Measurements from ENCODE around the gene RASEF. TPM values are rescaled to one million over a fixed set of nuclear protein-coding genes. Genes with fewer than 3 reads are reported as not detected.

RASEF gene
- total RNA-seq, 2 experiments from 2014 or later: not detected

DNA sequence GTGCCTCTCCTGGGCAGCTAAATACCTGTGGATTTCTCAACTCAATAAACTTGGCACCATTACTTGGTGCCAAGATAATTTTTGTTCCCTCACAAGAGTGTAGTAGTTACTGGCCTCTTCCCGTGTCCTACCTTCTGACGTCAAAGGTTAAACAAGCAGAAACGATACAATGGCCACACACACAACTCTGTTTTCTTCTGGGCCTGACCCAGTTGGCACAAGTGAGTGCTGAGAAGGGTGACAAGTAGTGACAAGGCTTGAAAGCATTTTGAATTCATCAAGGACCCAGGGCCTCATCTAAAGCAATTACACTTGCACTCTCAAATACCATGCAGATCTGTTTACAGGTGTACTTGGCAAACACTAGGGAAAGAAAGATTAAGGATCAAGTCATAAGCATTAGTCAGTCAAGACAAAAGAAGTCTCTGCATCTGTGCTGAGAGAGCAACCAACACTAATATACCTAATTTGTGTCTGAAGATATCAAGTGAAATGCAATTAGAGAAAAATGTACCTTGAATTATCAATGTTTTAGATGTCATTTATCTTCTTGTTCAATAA, 30.8 kb downstream of the RASEF start:
- H3K27ac ChIP-seq (ENCODE audit: low read depth in 1 of 2, low read length in 2 of 2): no peak overlapping the region
- peaks cover 0 to 3% of the 10 kb centered on the region in 2 experiments for H3K9me3 ChIP-seq (ENCODE audit: control insufficient read depth in 1 of 2, insufficient read depth in 1 of 2, low read length in 2 of 2)
- intact Hi-C loops (cut with DNase I, micrococcal nuclease): no loop called here
- Mint-ChIP-seq H3K27me3 (no peaks in the 10 kb centered on the region), H3K4me1 (ENCODE audit: low read depth) (no peaks in the 10 kb centered on the region), H3K9me3 (no peaks in the 10 kb centered on the region), H3K36me3 (ENCODE audit: low read depth) (no peaks in the 10 kb centered on the region), H3K4me3 (no peak overlapping the region), H3K27ac (no peak overlapping the region)
- no peak for ATAC-seq (ENCODE audit: poor library complexity)
- no peak overlapping the region for H3K4me3 ChIP-seq (ENCODE audit: low read length)
- no peaks in the 10 kb centered on the region for H3K36me3 ChIP-seq (ENCODE audit: insufficient read depth, low read length)
- DNase-seq: no peak
- ChIA-PET CTCF (no interaction called here), POLR2A (no interaction called here)
- H3K27me3 ChIP-seq (ENCODE audit: control insufficient read depth in 1 of 2, insufficient read depth in 2 of 2, low read length in 2 of 2): no peaks in the 10 kb centered on the region
- TF ChIP-seq, protein P1, sequence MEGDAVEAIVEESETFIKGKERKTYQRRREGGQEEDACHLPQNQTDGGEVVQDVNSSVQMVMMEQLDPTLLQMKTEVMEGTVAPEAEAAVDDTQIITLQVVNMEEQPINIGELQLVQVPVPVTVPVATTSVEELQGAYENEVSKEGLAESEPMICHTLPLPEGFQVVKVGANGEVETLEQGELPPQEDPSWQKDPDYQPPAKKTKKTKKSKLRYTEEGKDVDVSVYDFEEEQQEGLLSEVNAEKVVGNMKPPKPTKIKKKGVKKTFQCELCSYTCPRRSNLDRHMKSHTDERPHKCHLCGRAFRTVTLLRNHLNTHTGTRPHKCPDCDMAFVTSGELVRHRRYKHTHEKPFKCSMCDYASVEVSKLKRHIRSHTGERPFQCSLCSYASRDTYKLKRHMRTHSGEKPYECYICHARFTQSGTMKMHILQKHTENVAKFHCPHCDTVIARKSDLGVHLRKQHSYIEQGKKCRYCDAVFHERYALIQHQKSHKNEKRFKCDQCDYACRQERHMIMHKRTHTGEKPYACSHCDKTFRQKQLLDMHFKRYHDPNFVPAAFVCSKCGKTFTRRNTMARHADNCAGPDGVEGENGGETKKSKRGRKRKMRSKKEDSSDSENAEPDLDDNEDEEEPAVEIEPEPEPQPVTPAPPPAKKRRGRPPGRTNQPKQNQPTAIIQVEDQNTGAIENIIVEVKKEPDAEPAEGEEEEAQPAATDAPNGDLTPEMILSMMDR (IDR thresholded peaks at IDR 0.05): no peak
- no peaks in the 10 kb centered on the region for H3K4me1 ChIP-seq (ENCODE audit: insufficient read depth, low read length)

DNA sequence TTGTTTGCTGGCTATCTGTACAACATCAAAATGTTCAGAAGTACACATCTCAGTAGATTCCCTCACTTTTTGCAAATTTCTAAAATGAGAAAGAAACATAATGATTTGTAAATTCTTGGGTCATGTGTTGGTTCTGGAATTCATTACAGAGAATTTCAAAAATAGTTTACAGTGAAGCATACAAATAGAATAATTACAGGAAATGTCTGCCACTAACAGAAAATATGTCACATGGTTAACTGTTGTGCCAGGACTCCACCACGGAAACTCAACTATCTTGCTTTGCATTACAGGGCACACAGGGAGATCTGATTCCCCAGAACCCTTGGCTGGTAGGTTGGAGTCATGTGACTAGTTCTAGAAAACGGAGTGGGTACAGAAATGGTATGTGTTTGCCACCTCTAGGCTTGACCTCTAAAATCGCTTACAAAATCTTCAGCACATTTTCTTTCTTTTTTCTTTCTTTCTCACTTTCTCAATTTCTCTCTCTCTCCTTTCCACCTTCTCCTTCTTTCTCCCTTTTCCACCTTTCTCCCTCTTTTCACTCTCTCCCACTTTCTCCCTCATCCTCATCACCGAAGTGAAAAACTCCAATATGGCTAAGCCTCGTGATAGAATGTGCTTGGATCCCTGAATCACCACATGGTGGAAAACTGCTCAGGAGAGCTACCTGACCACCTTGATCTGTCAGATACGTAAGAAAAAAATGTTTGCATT, 32.4 kb downstream of the RASEF start:
- ChIA-PET CTCF (no interaction called here), POLR2A (no interaction called here)
- Histone ChIP-seq H3K27ac (ENCODE audit: low read depth in 1 of 2, low read length in 2 of 2) (no peak overlapping the region), H3K4me3 (ENCODE audit: low read length) (no peak overlapping the region), H3K4me1 (ENCODE audit: insufficient read depth, low read length) (no peaks in the 10 kb centered on the region), H3K9me3 (ENCODE audit: control insufficient read depth in 1 of 2, insufficient read depth in 1 of 2, low read length in 2 of 2) (peaks cover 0 to 3% of the 10 kb centered on the region in 2 experiments), H3K36me3 (ENCODE audit: insufficient read depth, low read length) (no peaks in the 10 kb centered on the region), H3K27me3 (ENCODE audit: control insufficient read depth in 1 of 2, insufficient read depth in 2 of 2, low read length in 2 of 2) (no peaks in the 10 kb centered on the region)
- no peak overlapping the region for H3K27ac Mint-ChIP-seq
- intact Hi-C loops (cut with DNase I, micrococcal nuclease): no loop called here
- no peaks in the 10 kb centered on the region for H3K4me1 Mint-ChIP-seq (ENCODE audit: low read depth)
- no peaks in the 10 kb centered on the region for H3K36me3 Mint-ChIP-seq (ENCODE audit: low read depth)
- TF ChIP-seq, protein P1 (IDR thresholded peaks at IDR 0.05): no peak
- H3K27me3 Mint-ChIP-seq: no peaks in the 10 kb centered on the region
- DNase-seq: no peak
- no peaks in the 10 kb centered on the region for H3K9me3 Mint-ChIP-seq
- no peak for ATAC-seq (ENCODE audit: poor library complexity)
- no peak overlapping the region for H3K4me3 Mint-ChIP-seq

DNA sequence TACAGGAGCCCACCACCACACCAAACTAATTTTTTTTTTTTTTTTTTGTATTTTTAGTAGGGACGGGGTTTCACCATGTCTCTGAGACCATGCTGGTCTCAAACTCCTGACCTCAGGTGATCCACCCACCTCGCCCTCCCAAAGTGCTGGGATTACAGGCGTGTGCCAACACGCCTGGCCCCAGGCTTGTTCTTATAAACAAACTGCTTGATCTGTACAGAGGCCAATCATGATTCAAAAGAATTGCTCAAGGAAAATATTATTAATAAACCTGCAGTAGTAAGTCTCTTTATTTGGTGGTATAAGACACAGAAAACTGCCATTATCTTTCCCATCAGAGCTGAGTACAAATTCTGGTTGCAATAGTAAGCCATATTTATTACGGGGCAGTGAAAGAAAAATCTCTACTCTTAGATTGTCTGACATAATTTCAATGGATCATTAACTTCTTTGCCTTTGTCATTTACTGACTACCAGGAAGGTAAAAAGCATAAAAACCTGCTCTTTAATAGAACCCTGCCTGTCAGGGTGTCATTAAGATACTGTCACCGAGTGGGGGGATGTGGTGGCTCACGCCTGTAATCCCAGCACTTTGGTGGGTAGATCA, 33.3 kb downstream of the RASEF start:
- peaks cover 0 to 3% of the 10 kb centered on the region in 2 experiments for H3K9me3 ChIP-seq (ENCODE audit: control insufficient read depth in 1 of 2, insufficient read depth in 1 of 2, low read length in 2 of 2)
- no peaks in the 10 kb centered on the region for H3K4me1 ChIP-seq (ENCODE audit: insufficient read depth, low read length)
- DNase-seq: no peak
- no peak overlapping the region for H3K4me3 Mint-ChIP-seq
- no peak overlapping the region for H3K27ac Mint-ChIP-seq
- no peaks in the 10 kb centered on the region for H3K9me3 Mint-ChIP-seq
- TF ChIP-seq, protein P1 (IDR thresholded peaks at IDR 0.05): no peak
- no peaks in the 10 kb centered on the region for H3K4me1 Mint-ChIP-seq (ENCODE audit: low read depth)
- no peaks in the 10 kb centered on the region for H3K36me3 Mint-ChIP-seq (ENCODE audit: low read depth)
- no peak overlapping the region for H3K4me3 ChIP-seq (ENCODE audit: low read length)
- H3K27me3 ChIP-seq (ENCODE audit: control insufficient read depth in 1 of 2, insufficient read depth in 2 of 2, low read length in 2 of 2): no peaks in the 10 kb centered on the region
- intact Hi-C loops (cut with DNase I, micrococcal nuclease): loop anchor here in 1 of 2 experiments (10.0 kb wide), 1 partner anchor 65 kb away; no protein-coding TSS in a partner anchor
- POLR2A ChIA-PET: no interaction called here
- ATAC-seq (ENCODE audit: poor library complexity): no peak
- CTCF ChIA-PET: no interaction called here
- no peak overlapping the region for H3K27ac ChIP-seq (ENCODE audit: low read depth in 1 of 2, low read length in 2 of 2)
- H3K27me3 Mint-ChIP-seq: no peaks in the 10 kb centered on the region
- H3K36me3 ChIP-seq (ENCODE audit: insufficient read depth, low read length): no peaks in the 10 kb centered on the region

Data from CD4-positive, alpha-beta T cell (primary cell).